K562 (cell line): Measurements from ENCODE around the gene PDZK1IP1. TPM values are rescaled to one million over a fixed set of nuclear protein-coding genes. Genes with fewer than 3 reads are reported as not detected.

Source experiments
- DDX20 ChIP-seq: fragments of 450-650 bp; IDR thresholded peaks from 2 replicates; pipeline ENCODE4 v1.6.1; 2016; ENCODE audit warnings: missing genetic modification characterization, low read depth, mild to moderate bottlenecking, missing compliant biosample characterization, moderate library complexity
- MCM3 ChIP-seq: fragments of 450-650 bp; IDR thresholded peaks from 2 replicates; pipeline ENCODE4 v1.6.1; 2016
- PTTG1 ChIP-seq: fragments of 450-650 bp; IDR thresholded peaks from 2 replicates; pipeline ENCODE4 v1.6.1; 2016; ENCODE audit warnings: low read depth, mild to moderate bottlenecking, missing genetic modification characterization, missing compliant biosample characterization
- RREB1 ChIP-seq: fragments of 250-450 bp; sonication (Bioruptor Pico); IDR thresholded peaks from 2 replicates; pipeline ENCODE4 v1.4.0; 2020
- SMARCA4 ChIP-seq: fragments of 450-650 bp; IDR thresholded peaks from 2 replicates; pipeline ENCODE4 v1.6.1; 2016
- TCFL5 ChIP-seq: fragments of 250-450 bp; sonication (Bioruptor Pico); conservative IDR thresholded peaks from 2 replicates; pipeline ENCODE4 v1.6.1; 2021; ENCODE audit warnings: mild to moderate bottlenecking, moderate library complexity, matching md5 sums
- ZNF23 ChIP-seq: fragments of 250-450 bp; sonication (Bioruptor Pico); IDR thresholded peaks from 2 replicates; pipeline ENCODE4 v1.4.0; 2020; ENCODE audit warnings: mild to moderate bottlenecking
- ZNF764 ChIP-seq: fragments of 250-450 bp; sonication (Bioruptor Pico); IDR thresholded peaks from 2 replicates; pipeline ENCODE4 v1.4.0; 2020; ENCODE audit warnings: low read depth, mild to moderate bottlenecking, moderate library complexity
- polyA plus RNA-seq, 8 experiments: library from polyadenylated mRNA; depleted of rRNA in 4 of 8; stranded (reverse) in 5 of 8; unstranded in 3 of 8; fragments of >200 nt; fragmentation: Nextera tagmentation in 2 of 8; fragmentation: Illumina TruSeq in 1 of 8; extraction: Ambion mirVana in 2 of 8; extraction: Trizol in 1 of 8; gene quantifications; 2 replicates each; pipeline versions ENCODE4 v1.2.1 to v1.2.3, GENCODE V29; 2011 to 2014; ENCODE audit warnings: inconsistent platforms in 1 of 8, missing spikeins in 1 of 8
- total RNA-seq, 7 experiments: library from RNA; depleted of rRNA in 6 of 7; stranded (reverse); fragments of >200 nt in 6 of 7; fragmentation: Illumina TruSeq in 2 of 7; extraction: Trizol in 2 of 7; gene quantifications; 2 replicates each; pipeline versions ENCODE4 v1.2.1 to v1.2.3, GENCODE V29; 2011 to 2021; ENCODE audit warnings: low replicate concordance in 1 of 7
- TF ChIP-seq, protein P1 (sequence below): sonication (generic); formaldehyde crosslinking; IDR thresholded peaks from 2 replicates; pipeline ENCODE4 v1.8.1; 2023; ENCODE audit warnings: mild to moderate bottlenecking, missing genetic modification reagents
- TF ChIP-seq, protein P2 (sequence below), 2 experiments: IDR thresholded peaks; 2 replicates each; pipeline ENCODE4 v1.6.1; 2011; ENCODE audit warnings: borderline replicate concordance in 1 of 2, control low read depth in 1 of 2, low read depth in 1 of 2, low read length in 1 of 2, mild to moderate bottlenecking in 1 of 2, mixed read lengths in 1 of 2, moderate library complexity in 1 of 2; ENCODE audit not compliant: insufficient read depth in 1 of 2, insufficient read length in 1 of 2, poor library complexity in 1 of 2, severe bottlenecking in 1 of 2; ENCODE audit errors: extremely low read depth in 1 of 2
- TF ChIP-seq, protein P3 (sequence below): fragments of 250-450 bp; sonication (Bioruptor Pico); IDR thresholded peaks from 2 replicates; pipeline ENCODE4 v1.4.0; 2020; ENCODE audit warnings: mild to moderate bottlenecking, moderate library complexity

PDZK1IP1 gene
- total and polyA plus RNA-seq, 9 of the 15 experiments (the other 6 are each of a cell fraction or from before 2014, with no cell fraction given): 0.17 to 0.68 (median 0.53) TPM; not detected in 2

DNA sequence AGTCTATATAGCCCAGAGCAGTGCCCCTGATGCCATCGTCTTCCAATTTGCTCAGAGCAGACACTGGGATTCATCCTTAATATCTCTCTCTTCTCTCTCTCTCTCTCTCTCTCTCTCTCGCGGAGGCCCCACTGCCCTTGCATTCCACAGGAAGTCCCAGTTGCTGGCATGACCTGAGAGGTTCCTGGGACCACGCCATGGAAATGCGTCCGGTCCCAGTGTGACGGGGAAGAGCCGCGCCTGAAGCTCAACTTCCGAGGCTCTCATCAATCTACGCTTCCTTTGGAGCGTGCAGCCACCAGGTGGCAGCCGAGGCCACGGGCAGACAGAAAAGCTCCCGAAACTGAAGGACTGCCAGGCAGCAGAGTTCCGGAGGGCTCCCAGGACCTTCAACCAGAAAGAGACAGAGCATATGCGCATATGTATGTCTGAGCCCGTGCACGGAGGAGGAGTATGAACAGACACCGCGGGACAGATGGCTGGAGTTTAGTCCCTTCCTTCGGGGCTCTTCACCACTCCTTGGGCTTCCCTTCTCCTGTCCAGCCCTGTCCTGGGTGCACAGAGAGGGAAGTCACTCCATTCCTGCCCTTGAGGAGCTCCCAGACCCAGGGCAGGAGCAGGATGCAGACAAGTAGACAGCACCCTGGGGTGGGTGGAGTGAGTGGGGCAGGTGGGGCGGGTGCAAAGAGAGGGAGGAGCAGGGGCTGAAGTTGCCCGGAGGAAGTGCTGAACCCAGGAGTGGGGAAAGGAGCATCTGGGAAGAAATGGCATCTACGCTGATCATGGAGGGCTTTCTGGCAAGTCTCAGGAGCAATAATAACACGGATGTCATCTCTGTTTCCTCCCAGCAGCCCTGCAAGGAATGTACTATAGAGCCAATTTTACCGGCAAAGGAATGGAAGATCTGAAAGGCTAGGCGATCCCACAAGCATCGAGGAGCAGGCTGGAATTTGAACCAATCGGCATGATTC, 10.5 kb downstream of the PDZK1IP1 start (continued):
- TF ChIP-seq, protein P1, sequence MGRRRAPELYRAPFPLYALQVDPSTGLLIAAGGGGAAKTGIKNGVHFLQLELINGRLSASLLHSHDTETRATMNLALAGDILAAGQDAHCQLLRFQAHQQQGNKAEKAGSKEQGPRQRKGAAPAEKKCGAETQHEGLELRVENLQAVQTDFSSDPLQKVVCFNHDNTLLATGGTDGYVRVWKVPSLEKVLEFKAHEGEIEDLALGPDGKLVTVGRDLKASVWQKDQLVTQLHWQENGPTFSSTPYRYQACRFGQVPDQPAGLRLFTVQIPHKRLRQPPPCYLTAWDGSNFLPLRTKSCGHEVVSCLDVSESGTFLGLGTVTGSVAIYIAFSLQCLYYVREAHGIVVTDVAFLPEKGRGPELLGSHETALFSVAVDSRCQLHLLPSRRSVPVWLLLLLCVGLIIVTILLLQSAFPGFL (CRISPR knock-in tag): no peak
- TF ChIP-seq, protein P2, sequence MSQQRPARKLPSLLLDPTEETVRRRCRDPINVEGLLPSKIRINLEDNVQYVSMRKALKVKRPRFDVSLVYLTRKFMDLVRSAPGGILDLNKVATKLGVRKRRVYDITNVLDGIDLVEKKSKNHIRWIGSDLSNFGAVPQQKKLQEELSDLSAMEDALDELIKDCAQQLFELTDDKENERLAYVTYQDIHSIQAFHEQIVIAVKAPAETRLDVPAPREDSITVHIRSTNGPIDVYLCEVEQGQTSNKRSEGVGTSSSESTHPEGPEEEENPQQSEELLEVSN (IDR thresholded peaks at IDR 0.05; ENCODE audit: borderline replicate concordance in 1 of 2, extremely low read depth in 1 of 2, insufficient read depth in 1 of 2, insufficient read length in 1 of 2, low read depth in 1 of 2, low read length in 1 of 2, poor library complexity in 1 of 2, severe bottlenecking in 1 of 2): no peak
- TF ChIP-seq SMARCA4: peak; percentile 66
- no peak for TF ChIP-seq TCFL5 (CRISPR knock-in tag)
- TF ChIP-seq, protein P3, sequence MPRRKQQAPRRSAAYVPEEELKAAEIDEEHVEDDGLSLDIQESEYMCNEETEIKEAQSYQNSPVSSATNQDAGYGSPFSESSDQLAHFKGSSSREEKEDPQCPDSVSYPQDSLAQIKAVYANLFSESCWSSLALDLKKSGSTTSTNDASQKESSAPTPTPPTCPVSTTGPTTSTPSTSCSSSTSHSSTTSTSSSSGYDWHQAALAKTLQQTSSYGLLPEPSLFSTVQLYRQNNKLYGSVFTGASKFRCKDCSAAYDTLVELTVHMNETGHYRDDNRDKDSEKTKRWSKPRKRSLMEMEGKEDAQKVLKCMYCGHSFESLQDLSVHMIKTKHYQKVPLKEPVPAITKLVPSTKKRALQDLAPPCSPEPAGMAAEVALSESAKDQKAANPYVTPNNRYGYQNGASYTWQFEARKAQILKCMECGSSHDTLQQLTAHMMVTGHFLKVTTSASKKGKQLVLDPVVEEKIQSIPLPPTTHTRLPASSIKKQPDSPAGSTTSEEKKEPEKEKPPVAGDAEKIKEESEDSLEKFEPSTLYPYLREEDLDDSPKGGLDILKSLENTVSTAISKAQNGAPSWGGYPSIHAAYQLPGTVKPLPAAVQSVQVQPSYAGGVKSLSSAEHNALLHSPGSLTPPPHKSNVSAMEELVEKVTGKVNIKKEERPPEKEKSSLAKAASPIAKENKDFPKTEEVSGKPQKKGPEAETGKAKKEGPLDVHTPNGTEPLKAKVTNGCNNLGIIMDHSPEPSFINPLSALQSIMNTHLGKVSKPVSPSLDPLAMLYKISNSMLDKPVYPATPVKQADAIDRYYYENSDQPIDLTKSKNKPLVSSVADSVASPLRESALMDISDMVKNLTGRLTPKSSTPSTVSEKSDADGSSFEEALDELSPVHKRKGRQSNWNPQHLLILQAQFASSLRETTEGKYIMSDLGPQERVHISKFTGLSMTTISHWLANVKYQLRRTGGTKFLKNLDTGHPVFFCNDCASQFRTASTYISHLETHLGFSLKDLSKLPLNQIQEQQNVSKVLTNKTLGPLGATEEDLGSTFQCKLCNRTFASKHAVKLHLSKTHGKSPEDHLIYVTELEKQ (CRISPR knock-in tag): no peak
- TF ChIP-seq ZNF23 (CRISPR knock-in tag): no peak
- no peak for TF ChIP-seq PTTG1 (tag)
- TF ChIP-seq DDX20 (tag): no peak
- TF ChIP-seq ZNF764 (CRISPR knock-in tag): no peak
- TF ChIP-seq MCM3: no peak
- no peak for TF ChIP-seq RREB1 (CRISPR knock-in tag)
